Activated T-helper 9 cell treated with anti-CD3 and anti-CD28 coated beads, Interleukin-2, amount 50 U/mL, for 16 hours (primary cell): Measurements from ENCODE around the gene FHAD1.

Source experiments
- DNase-seq: peaks from one replicate; pipeline ENCODE4 v3.0.0-alpha.2; 2020; ENCODE audit warnings: low read depth

FHAD1 gene

GRCh38 chr1:15218287-15219279 lies 28.4 kb upstream of the FHAD1 start:
- DNase-seq: no peak

- DNase-seq: no peak
Measured at GRCh38 chr1:15219280-15220023, 27.6 kb upstream of the FHAD1 start.

- DNase-seq: no peak
Measured at GRCh38 chr1:15220024-15220392, 27.0 kb upstream of the FHAD1 start.

GRCh38 chr1:15220825-15221431 lies 26.1 kb upstream of the FHAD1 start:
- DNase-seq: no peak

- DNase-seq: no peak
Measured at GRCh38 chr1:15222653-15223303, 24.2 kb upstream of the FHAD1 start.

- no peak for DNase-seq
Measured at GRCh38 chr1:15224259-15224869, 22.7 kb upstream of the FHAD1 start.

GRCh38 chr1:15224974-15225373 lies 22.0 kb upstream of the FHAD1 start:
- no peak for DNase-seq

GRCh38 chr1:15225461-15225860 lies 21.6 kb upstream of the FHAD1 start:
- DNase-seq: no peak

GRCh38 chr1:15226388-15227255 lies 20.4 kb upstream of the FHAD1 start:
- no peak for DNase-seq

- DNase-seq: no peak
Measured at GRCh38 chr1:15229707-15230131, 17.3 kb upstream of the FHAD1 start.

GRCh38 chr1:15231714-15232201 lies 15.3 kb upstream of the FHAD1 start:
- no peak for DNase-seq

GRCh38 chr1:15233689-15234088 lies 13.3 kb upstream of the FHAD1 start:
- DNase-seq: no peak

- DNase-seq: no peak
Measured at GRCh38 chr1:15236321-15236721, 10.7 kb upstream of the FHAD1 start.

GRCh38 chr1:15236746-15237145 lies 10.3 kb upstream of the FHAD1 start:
- DNase-seq: no peak

GRCh38 chr1:15238789-15239188 lies 8.2 kb upstream of the FHAD1 start:
- DNase-seq: no peak

GRCh38 chr1:15242766-15243165 lies 4.3 kb upstream of the FHAD1 start:
- DNase-seq: no peak

- DNase-seq: no peak
Measured at GRCh38 chr1:15243275-15244043, 3.6 kb upstream of the FHAD1 start.

GRCh38 chr1:15244813-15245212 lies 2.2 kb upstream of the FHAD1 start:
- no peak for DNase-seq

- DNase-seq: no peak
Measured at GRCh38 chr1:15245593-15246360, 1.2 kb upstream of the FHAD1 start.
